Measurements from ENCODE around the gene ECHS1.

- TF ChIP-seq EZH2 (IDR thresholded peaks at IDR 0.05; ENCODE audit: low read depth, low read length, severe bottlenecking) (no peak), RFX5 (IDR thresholded peaks at IDR 0.05; ENCODE audit: borderline replicate concordance, low read depth, low read length) (no peak), CTCF (IDR thresholded peaks at IDR 0.05; ENCODE audit: control extremely low read depth in 1 of 3, insufficient read depth in 1 of 3, low read depth in 1 of 3, low read length in 3 of 3) (no peak), RAD21 (IDR thresholded peaks at IDR 0.05 in 1 of 2, conservative IDR thresholded peaks at IDR 0.05 in 1 of 2; ENCODE audit: low read depth in 2 of 2, low read length in 2 of 2) (no peak), CREB1 (IDR thresholded peaks at IDR 0.05) (no peak), BACH1 (IDR thresholded peaks at IDR 0.05; ENCODE audit: low read length) (no peak), PHF8 (conservative IDR thresholded peaks at IDR 0.05; ENCODE audit: low read depth, low read length) (no peak), TCF12 (IDR thresholded peaks at IDR 0.05; ENCODE audit: low read depth, low read length) (no peak), POLR2A (IDR thresholded peaks at IDR 0.05; ENCODE audit: control extremely low read depth in 1 of 2, low read depth in 2 of 2, low read length in 2 of 2) (no peak), EGR1 (IDR thresholded peaks at IDR 0.05; ENCODE audit: borderline replicate concordance, low read depth, low read length) (no peak)
Measured at GRCh38 chr10:133353988-133354605, 19.1 kb downstream of the ECHS1 start.
